Stimulated activated CD8-positive, alpha-beta memory T cell treated with anti-CD3 and anti-CD28 coated beads, Interleukin-2, amount 100 ng/mL, for 1 hour (primary cell): ENCODE results near the gene ANKIB1.

Experiments used
- DNase-seq, 2 donors: peaks; one replicate each; pipeline ENCODE4 v3.0.0-alpha.2; 2020; ENCODE audit warnings: low read depth in 2 of 2

ANKIB1 gene

GRCh38 chr7:92260248-92260781 lies 14.5 kb downstream of the ANKIB1 start:
- DNase-seq, result no peak

- DNase-seq, result no peak
Observed at GRCh38 chr7:92266415-92267241, 20.9 kb downstream of the ANKIB1 start.

- DNase-seq, result no peak
Observed at GRCh38 chr7:92268921-92269320, 23.1 kb downstream of the ANKIB1 start.

- no peak for DNase-seq
Observed at GRCh38 chr7:92275327-92275726, 29.6 kb downstream of the ANKIB1 start.

- DNase-seq, result no peak
Observed at GRCh38 chr7:92276460-92276864, 30.7 kb downstream of the ANKIB1 start.

GRCh38 chr7:92279396-92280031 lies 33.7 kb downstream of the ANKIB1 start:
- no peak for DNase-seq

GRCh38 chr7:92281031-92281430 lies 35.3 kb downstream of the ANKIB1 start:
- DNase-seq, result no peak

GRCh38 chr7:92282221-92282814 lies 36.5 kb downstream of the ANKIB1 start:
- no peak for DNase-seq

GRCh38 chr7:92282930-92283329 lies 37.2 kb downstream of the ANKIB1 start:
- no peak for DNase-seq

GRCh38 chr7:92289321-92289720 lies 43.5 kb downstream of the ANKIB1 start:
- DNase-seq, result no peak

GRCh38 chr7:92292981-92293380 lies 47.2 kb downstream of the ANKIB1 start:
- DNase-seq, result no peak

GRCh38 chr7:92293896-92294590 lies 48.3 kb downstream of the ANKIB1 start:
- no peak for DNase-seq

GRCh38 chr7:92295391-92295790 lies 49.6 kb downstream of the ANKIB1 start:
- DNase-seq, result no peak

GRCh38 chr7:92296235-92296634 lies 50.5 kb downstream of the ANKIB1 start:
- no peak for DNase-seq

- DNase-seq, result no peak
Observed at GRCh38 chr7:92296880-92297445, 51.2 kb downstream of the ANKIB1 start.

GRCh38 chr7:92297736-92298135 lies 52.0 kb downstream of the ANKIB1 start:
- DNase-seq, result no peak

- DNase-seq, result no peak
Observed at GRCh38 chr7:92303761-92304160, 58.0 kb downstream of the ANKIB1 start.

- DNase-seq, result no peak
Observed at GRCh38 chr7:92304406-92304893, 58.7 kb downstream of the ANKIB1 start.

- no peak for DNase-seq
Observed at GRCh38 chr7:92306153-92306552, 60.4 kb downstream of the ANKIB1 start.

GRCh38 chr7:92313055-92313454 lies 67.3 kb downstream of the ANKIB1 start:
- no peak for DNase-seq

- no peak for DNase-seq
Observed at GRCh38 chr7:92319243-92319642, 73.5 kb downstream of the ANKIB1 start.

GRCh38 chr7:92325173-92325572 lies 79.4 kb downstream of the ANKIB1 start:
- DNase-seq, result no peak
